ENCODE measurements around the gene PPIL6.

Gene PPIL6

GRCh38 chr6:109360281-109360680, 80.1 kb downstream of the PPIL6 start:
- DNase-seq, result no peak

DNA sequence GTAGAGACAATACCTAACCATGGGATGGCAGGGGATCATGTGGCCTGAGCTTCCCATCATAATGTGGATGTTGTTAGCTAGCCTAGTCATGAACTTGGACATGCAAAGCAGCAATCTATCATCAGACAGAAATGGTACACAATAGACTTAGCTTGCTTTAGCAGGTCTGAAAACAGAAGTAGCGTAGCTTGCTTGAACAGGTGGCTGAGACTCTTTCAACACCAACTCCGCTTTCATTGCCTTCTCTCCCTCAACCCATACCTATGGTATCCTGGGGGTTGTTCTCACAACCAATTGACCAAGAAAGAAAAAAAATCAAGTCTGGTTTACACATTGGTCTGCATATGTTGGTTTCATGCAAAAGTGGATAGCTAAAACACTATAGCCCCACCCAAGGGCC, 81.2 kb downstream of the PPIL6 start:
- no peak for DNase-seq

GRCh38 chr6:109358204-109358603, 82.2 kb downstream of the PPIL6 start:
- no peak for DNase-seq

- DNase-seq, result no peak
Observed at GRCh38 chr6:109356237-109356636, 84.2 kb downstream of the PPIL6 start.

- no peak for DNase-seq
Observed at GRCh38 chr6:109351231-109352130, 88.9 kb downstream of the PPIL6 start.

DNA sequence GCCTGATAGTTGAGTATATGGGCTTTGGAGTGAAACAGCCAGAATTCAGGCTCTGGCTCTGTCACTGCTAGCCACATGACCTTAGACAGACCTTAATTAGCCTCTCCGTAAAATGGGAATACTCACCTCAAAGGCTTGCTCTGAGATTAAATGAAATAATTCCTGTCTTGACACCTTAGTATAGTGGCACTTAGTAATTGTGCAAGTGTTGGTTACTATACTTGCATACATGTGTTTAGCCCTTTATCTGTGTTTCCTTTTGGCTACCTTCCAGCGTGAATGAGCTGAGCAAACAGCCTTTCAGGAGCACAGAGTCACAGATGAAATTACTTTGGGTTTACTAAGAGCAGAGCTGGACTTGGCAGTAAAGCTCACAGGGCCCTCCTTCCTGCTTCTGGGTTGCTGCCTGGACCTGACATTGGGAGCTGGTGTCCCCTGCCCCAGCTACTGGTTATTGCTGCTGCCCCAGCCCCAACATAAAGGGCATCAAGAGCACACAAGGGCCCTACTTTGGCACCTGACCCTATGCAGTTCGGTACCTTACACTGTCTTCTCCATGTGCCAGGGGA, 90.9 kb downstream of the PPIL6 start:
- no peak for DNase-seq

DNA sequence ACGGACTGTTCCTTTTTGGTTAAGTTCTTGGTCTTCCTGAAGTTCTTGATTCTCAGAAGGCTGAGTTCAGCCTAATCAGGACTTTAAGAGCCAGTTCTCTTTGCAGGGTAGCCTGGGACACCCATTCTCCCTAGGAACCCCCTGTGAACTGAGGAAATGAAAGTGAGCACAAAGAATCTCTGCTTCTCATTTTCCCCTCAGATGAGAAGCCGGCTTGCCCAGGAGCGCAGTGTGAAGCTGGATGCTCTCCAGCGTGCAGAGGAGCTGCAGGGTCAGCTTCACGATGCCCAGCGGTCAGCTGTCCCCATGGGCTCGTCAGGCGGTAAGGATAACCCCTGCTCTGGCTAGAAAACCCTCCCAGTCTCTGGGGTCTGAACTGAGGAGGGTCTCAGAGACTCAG, 92.2 kb downstream of the PPIL6 start:
- no peak for DNase-seq

DNA sequence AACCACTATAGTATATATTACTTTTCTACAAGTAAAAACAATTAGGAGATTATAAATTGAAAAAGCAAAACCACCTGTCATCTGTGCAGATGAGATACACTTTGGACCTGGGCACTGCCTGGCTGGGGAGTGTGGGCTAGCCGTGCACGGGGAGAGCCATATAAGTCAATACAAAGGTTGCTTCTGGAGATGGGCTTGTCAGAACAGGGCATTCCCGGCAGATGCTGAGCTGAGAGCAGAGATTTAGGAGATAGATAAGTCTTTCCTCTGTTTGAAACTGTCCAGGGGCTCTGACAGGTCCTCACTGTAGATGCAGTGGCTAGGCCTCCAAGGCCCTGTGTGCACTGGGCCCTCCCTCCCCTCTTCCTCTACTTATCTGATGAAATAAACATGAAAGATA, 92.6 kb downstream of the PPIL6 start:
- no peak for DNase-seq

- DNase-seq, result no peak
Observed at GRCh38 chr6:109345986-109346385, 94.4 kb downstream of the PPIL6 start.

DNA sequence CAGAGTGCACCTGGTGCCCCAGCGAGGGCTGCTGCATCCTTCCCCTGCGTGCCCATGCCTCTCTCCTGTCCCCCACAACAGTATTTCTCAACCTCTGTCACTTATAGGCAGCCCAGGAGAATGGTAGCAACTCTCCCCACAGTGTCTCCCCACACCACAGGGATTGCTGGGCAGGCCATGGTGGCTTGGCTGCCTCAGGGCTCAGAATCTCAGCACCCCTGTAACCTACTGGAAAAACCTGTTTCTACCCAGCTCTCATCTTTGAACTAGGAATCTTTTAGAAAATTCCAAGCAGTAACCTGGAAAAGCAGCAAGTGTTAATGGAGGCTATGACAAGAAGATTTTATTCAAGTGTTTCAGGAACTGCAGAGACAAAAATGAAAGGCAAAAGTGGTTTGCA, 96.2 kb downstream of the PPIL6 start:
- DNase-seq, result no peak

GRCh38 chr6:109343518-109343917, 96.9 kb downstream of the PPIL6 start:
- no peak for DNase-seq

DNA sequence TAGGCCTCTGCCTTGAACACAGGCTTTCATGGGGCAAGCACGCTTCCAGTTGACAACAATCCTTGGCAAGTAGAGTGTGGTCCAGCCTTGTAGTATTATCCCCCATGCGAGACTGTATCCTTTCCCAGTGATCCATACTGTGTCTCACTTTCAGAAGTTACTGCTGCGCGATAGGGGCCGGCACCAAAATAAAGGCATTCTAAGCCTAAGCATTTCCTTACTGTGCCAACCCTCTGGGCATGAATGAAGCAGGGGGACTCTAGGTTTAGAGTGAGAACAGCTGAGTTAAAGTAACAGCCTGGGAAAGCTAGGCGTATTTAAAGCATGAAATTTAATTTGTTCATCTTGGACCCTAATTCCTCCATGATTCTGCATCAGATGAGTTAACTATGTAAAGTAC, 97.5 kb downstream of the PPIL6 start:
- DNase-seq, result no peak

DNA sequence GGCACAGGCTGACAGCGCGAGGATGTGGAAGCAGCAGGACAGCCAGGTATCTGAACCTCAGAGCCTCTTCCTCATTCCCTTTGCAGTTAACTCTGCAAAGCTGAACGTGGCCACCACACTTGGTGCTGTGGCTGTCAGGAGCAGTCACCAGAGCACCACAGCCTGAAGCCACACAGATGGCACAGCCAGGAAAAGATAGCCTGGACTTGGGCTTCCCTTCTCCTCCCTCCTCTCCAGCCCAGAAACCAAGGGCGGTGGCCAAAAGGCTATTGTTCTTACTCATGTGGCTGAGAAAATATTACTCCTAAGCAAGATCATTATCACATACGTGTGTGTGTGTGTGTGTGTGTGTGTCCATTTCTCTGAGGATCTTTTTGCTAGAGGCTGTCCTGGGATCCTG, 97.9 kb downstream of the PPIL6 start:
- no peak for DNase-seq

- no peak for DNase-seq
Observed at GRCh38 chr6:109340811-109341210, 99.6 kb downstream of the PPIL6 start.
